HG03565 (cell line): ENCODE measurements around the gene SCOC.
"Not testable (repeated sequence)": the region's sequence is repeated elsewhere in the genome, so short reads cannot be mapped to it uniquely, and the experiment has no call there.

Source experiments
- ATAC-seq: cut with Tn5 transposase; IDR thresholded peaks from one replicate; pipeline ENCODE4 v1.9.1; 2021; ENCODE audit warnings: mild to moderate bottlenecking, moderate library complexity; ENCODE audit not compliant: unreplicated experiment

The SCOC gene

GRCh38 chr4:140359562-140360427, 13.7 kb upstream of the SCOC start:
- ATAC-seq = peak; percentile 90

- no peak for ATAC-seq
Measured at GRCh38 chr4:140361099-140361498, 12.3 kb upstream of the SCOC start.

- ATAC-seq = no peak
Measured at GRCh38 chr4:140363051-140363450, 10.4 kb upstream of the SCOC start.

GRCh38 chr4:140363558-140363957, 9.9 kb upstream of the SCOC start:
- no peak for ATAC-seq

GRCh38 chr4:140367738-140368137, 5.7 kb upstream of the SCOC start:
- ATAC-seq = no peak

GRCh38 chr4:140368686-140369085, 4.8 kb upstream of the SCOC start:
- ATAC-seq = no peak

GRCh38 chr4:140372751-140373327, 607 bp upstream of the SCOC start:
- peak; percentile 51 for ATAC-seq

- ATAC-seq = no peak
Measured at GRCh38 chr4:140374130-140374477, 658 bp downstream of the SCOC start.

- no peak for ATAC-seq
Measured at GRCh38 chr4:140382732-140383131, 9.3 kb downstream of the SCOC start.

- ATAC-seq = no peak
Measured at GRCh38 chr4:140388015-140388414, 14.6 kb downstream of the SCOC start.

GRCh38 chr4:140395668-140396067, 22.2 kb downstream of the SCOC start:
- no peak for ATAC-seq

- no peak for ATAC-seq
Measured at GRCh38 chr4:140400111-140400510, 26.7 kb downstream of the SCOC start.

GRCh38 chr4:140406292-140406691, 32.8 kb downstream of the SCOC start:
- ATAC-seq = no peak

- ATAC-seq = no peak
Measured at GRCh38 chr4:140408974-140409373, 35.5 kb downstream of the SCOC start.

- not testable (repeated sequence) for ATAC-seq
Measured at GRCh38 chr4:140413130-140413969, 39.9 kb downstream of the SCOC start.

- no peak for ATAC-seq
Measured at GRCh38 chr4:140423106-140423505, 49.7 kb downstream of the SCOC start.

GRCh38 chr4:140426610-140427105, 53.2 kb downstream of the SCOC start:
- ATAC-seq = peak; percentile 10

GRCh38 chr4:140427106-140427918, 53.9 kb downstream of the SCOC start, which contains the start of gene CLGN:
Gene CLGN (minus strand): TSS chr4:140427648. CDS start chr4:140413078, 14,570 bp downstream.
- peak; percentile 78 for ATAC-seq

- no peak for ATAC-seq
Measured at GRCh38 chr4:140427919-140428471, 54.5 kb downstream of the SCOC start.
